Measurements from ENCODE around the gene RDH13. TPM values are rescaled to one million over a fixed set of nuclear protein-coding genes. Genes with fewer than 3 reads are reported as not detected.
A peak's percentile ranks its signal among the peaks of the same experiment; 100 is the strongest.

RDH13 gene
- total RNA-seq, 1 experiment from 2014 or later: 31.1 TPM

DNA sequence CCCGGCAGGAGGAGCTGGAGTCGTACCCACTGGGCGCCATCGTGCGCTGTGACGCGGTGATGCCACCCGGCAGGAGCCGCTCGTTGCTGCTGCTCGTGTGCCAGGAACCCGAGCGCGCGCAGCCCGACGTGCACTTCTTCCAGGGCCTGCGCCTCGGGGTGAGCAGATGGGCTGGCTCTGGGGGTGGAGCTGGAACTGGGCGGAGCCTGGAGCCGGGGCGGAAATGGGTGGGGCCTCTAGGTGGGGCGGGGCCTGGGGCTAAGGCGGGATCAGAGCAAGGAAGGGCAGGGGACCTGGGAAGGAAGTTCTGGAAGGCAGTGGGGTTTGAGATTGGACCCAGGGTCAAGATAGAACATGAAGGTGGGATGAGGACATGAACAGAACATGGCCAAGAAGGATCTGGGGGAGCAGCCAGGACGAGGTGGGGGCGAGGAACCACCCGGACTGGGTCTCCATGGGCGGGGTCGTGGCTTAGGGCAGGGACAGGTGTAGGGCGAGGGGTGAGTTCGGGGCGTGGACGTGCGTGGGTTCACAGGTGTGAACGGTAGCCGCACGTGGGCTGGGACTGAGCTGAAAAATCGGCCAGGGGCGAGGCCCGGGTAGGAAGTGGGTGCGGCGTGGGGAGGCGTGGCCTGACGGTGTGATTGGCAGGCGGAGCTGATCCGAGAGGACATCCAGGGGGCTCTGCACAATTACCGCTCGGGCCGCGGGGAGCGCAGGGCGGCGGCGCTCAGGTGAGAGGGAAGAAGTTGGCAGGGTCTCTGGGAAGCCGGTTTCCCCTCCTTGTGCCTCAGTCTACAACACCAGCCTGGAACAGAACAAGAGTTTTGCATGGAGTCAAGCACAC lies 17.4 kb upstream of the RDH13 start:
- DNase-seq (ENCODE audit: low read depth, low spot score): peak; percentile 84
- peak overlapping the region; percentile 92 for H3K4me2 ChIP-seq (ENCODE audit: low read length)
- H3K4me3 ChIP-seq (replicated peaks in 1 of 2; ENCODE audit: low read depth in 1 of 2, low read length in 2 of 2): peak overlapping the region; percentile 63 to 69
- H3K36me3 ChIP-seq (ENCODE audit: control insufficient read depth in 1 of 2, insufficient read depth in 2 of 2, low read length in 2 of 2): 0 out of 4 replicates have a peak, but pooled peaks cover 0 to 3% of the 10 kb centered on the region in 2 experiments
- H3K9me3 ChIP-seq (ENCODE audit: control insufficient read depth in 1 of 2, insufficient read depth in 1 of 2, low read depth in 1 of 2, low read length in 2 of 2): no peaks in the 10 kb centered on the region
- H4K20me1 ChIP-seq (ENCODE audit: insufficient read depth): no peaks in the 10 kb centered on the region
- H2AFZ ChIP-seq (ENCODE audit: low read depth, low read length, poor library complexity, severe bottlenecking): peak overlapping the region; percentile 75
- H3K9ac ChIP-seq (ENCODE audit: low read length): peak overlapping the region; percentile 79
- no peaks in the 10 kb centered on the region; the same call in 1 of the 2 replicates for H3K79me2 ChIP-seq (ENCODE audit: insufficient read depth, low read length)
- H3K27ac ChIP-seq (ENCODE audit: low read depth, low read length): peak overlapping the region; percentile 92
- POLR2A ChIA-PET: interaction anchor here (0.9 to 1.5 kb wide), 6 partner anchors 10 to 327 kb away, joined by 3 to 10 read pairs (median 4); partner anchors contain the start of genes PPP1R12C, RDH13 and UBE2S
- peak; percentile 82 for ATAC-seq
- intact Hi-C loops (cut with micrococcal nuclease): loop anchor here (2.0 to 5.0 kb wide), 2 partner anchors 36 to 77 kb away; partner anchors contain the start of genes PPP1R12C and TNNI3
- H3K4me1 ChIP-seq (ENCODE audit: control insufficient read depth in 1 of 2, insufficient read depth in 2 of 2, low read length in 2 of 2): peaks cover 10 to 53% of the 10 kb centered on the region in 2 experiments
- BruUV-seq (replicated peaks): TSS peak; percentile 24
- CTCF ChIA-PET: interaction anchor here (0.8 to 1.9 kb wide), 5 partner anchors 8 to 338 kb away, joined by 3 to 14 read pairs (median 4); partner anchors contain the start of gene RDH13
- RAD21 ChIA-PET (ENCODE audit: low non-redundant PET in 1 of 2, low total read pairs in 2 of 2, uncharacterized antibody in 2 of 2, unreplicated experiment in 2 of 2): interaction anchor here in 1 of 2 experiments (0.6 kb wide), 1 partner anchor 31 kb away, joined by 5 read pairs; no protein-coding TSS in a partner anchor
- no peaks in the 10 kb centered on the region for H3K27me3 ChIP-seq (ENCODE audit: insufficient read depth, low read length)
- H3K9me2 ChIP-seq (ENCODE audit: insufficient read depth): no peaks in the 10 kb centered on the region
- TF ChIP-seq SIN3A (IDR thresholded peaks at IDR 0.05; ENCODE audit: low read depth) (peak; percentile 79), JUND (IDR thresholded peaks at IDR 0.05) (no peak), POLR2A (IDR thresholded peaks at IDR 0.05; ENCODE audit: borderline replicate concordance, extremely low read depth, insufficient read depth, insufficient read length) (peak; percentile 82), ELF1 (IDR thresholded peaks at IDR 0.05; ENCODE audit: borderline replicate concordance, low read depth) (no peak; the same call in 1 of the 2 replicates), POLR2AphosphoS5 (IDR thresholded peaks at IDR 0.05; ENCODE audit: low read depth, low read length) (peak; percentile 71), CEBPB (IDR thresholded peaks at IDR 0.05; ENCODE audit: low read depth) (no peak), EZH2phosphoT487 (IDR thresholded peaks at IDR 0.05; ENCODE audit: borderline replicate concordance) (no peak), ZFX (IDR thresholded peaks at IDR 0.05) (peak; percentile 20; the same call in 1 of the 2 replicates), TCF7L2 (IDR thresholded peaks at IDR 0.05; ENCODE audit: borderline replicate concordance, extremely low read depth, insufficient read depth, insufficient read length) (no peak), SRF (IDR thresholded peaks at IDR 0.05; ENCODE audit: low read depth) (no peak), RAD21 (IDR thresholded peaks at IDR 0.05; ENCODE audit: low read depth) (no peak; the same call in 1 of the 2 replicates), FOSL1 (IDR thresholded peaks at IDR 0.05; ENCODE audit: low read depth) (no peak), YY1 (IDR thresholded peaks at IDR 0.05; ENCODE audit: extremely low read depth, insufficient replicate concordance, low read depth, low read length) (no peak), SP1 (IDR thresholded peaks at IDR 0.05; ENCODE audit: low read depth) (peak; percentile 62), MAX (IDR thresholded peaks at IDR 0.05) (peak; percentile 86), ZNF274 (IDR thresholded peaks at IDR 0.05; ENCODE audit: low read depth, low read length) (no peak), EGR1 (IDR thresholded peaks at IDR 0.05; ENCODE audit: low read depth) (no peak)
- TF ChIP-seq, protein P1, sequence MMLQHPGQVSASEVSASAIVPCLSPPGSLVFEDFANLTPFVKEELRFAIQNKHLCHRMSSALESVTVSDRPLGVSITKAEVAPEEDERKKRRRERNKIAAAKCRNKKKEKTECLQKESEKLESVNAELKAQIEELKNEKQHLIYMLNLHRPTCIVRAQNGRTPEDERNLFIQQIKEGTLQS (IDR thresholded peaks at IDR 0.05): no peak
- TF ChIP-seq, protein P2, sequence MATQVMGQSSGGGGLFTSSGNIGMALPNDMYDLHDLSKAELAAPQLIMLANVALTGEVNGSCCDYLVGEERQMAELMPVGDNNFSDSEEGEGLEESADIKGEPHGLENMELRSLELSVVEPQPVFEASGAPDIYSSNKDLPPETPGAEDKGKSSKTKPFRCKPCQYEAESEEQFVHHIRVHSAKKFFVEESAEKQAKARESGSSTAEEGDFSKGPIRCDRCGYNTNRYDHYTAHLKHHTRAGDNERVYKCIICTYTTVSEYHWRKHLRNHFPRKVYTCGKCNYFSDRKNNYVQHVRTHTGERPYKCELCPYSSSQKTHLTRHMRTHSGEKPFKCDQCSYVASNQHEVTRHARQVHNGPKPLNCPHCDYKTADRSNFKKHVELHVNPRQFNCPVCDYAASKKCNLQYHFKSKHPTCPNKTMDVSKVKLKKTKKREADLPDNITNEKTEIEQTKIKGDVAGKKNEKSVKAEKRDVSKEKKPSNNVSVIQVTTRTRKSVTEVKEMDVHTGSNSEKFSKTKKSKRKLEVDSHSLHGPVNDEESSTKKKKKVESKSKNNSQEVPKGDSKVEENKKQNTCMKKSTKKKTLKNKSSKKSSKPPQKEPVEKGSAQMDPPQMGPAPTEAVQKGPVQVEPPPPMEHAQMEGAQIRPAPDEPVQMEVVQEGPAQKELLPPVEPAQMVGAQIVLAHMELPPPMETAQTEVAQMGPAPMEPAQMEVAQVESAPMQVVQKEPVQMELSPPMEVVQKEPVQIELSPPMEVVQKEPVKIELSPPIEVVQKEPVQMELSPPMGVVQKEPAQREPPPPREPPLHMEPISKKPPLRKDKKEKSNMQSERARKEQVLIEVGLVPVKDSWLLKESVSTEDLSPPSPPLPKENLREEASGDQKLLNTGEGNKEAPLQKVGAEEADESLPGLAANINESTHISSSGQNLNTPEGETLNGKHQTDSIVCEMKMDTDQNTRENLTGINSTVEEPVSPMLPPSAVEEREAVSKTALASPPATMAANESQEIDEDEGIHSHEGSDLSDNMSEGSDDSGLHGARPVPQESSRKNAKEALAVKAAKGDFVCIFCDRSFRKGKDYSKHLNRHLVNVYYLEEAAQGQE (IDR thresholded peaks at IDR 0.05; ENCODE audit: low read depth): no peak
- TF ChIP-seq, protein P3, sequence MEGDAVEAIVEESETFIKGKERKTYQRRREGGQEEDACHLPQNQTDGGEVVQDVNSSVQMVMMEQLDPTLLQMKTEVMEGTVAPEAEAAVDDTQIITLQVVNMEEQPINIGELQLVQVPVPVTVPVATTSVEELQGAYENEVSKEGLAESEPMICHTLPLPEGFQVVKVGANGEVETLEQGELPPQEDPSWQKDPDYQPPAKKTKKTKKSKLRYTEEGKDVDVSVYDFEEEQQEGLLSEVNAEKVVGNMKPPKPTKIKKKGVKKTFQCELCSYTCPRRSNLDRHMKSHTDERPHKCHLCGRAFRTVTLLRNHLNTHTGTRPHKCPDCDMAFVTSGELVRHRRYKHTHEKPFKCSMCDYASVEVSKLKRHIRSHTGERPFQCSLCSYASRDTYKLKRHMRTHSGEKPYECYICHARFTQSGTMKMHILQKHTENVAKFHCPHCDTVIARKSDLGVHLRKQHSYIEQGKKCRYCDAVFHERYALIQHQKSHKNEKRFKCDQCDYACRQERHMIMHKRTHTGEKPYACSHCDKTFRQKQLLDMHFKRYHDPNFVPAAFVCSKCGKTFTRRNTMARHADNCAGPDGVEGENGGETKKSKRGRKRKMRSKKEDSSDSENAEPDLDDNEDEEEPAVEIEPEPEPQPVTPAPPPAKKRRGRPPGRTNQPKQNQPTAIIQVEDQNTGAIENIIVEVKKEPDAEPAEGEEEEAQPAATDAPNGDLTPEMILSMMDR (IDR thresholded peaks at IDR 0.05 in 2 of 3, conservative IDR thresholded peaks at IDR 0.05 in 1 of 3; ENCODE audit: borderline replicate concordance in 1 of 3, insufficient read depth in 1 of 3, low read depth in 2 of 3, low read length in 2 of 3): no peak

Measured in HCT116 (cell line).